HG03060 (cell line): Measurements from ENCODE around the gene INIP.

Experiments used
- ATAC-seq: cut with Tn5 transposase; IDR thresholded peaks from one replicate; pipeline ENCODE4 v1.9.1; 2021; ENCODE audit warnings: low read depth, moderate number of reproducible peaks; ENCODE audit not compliant: unreplicated experiment

The INIP gene

DNA sequence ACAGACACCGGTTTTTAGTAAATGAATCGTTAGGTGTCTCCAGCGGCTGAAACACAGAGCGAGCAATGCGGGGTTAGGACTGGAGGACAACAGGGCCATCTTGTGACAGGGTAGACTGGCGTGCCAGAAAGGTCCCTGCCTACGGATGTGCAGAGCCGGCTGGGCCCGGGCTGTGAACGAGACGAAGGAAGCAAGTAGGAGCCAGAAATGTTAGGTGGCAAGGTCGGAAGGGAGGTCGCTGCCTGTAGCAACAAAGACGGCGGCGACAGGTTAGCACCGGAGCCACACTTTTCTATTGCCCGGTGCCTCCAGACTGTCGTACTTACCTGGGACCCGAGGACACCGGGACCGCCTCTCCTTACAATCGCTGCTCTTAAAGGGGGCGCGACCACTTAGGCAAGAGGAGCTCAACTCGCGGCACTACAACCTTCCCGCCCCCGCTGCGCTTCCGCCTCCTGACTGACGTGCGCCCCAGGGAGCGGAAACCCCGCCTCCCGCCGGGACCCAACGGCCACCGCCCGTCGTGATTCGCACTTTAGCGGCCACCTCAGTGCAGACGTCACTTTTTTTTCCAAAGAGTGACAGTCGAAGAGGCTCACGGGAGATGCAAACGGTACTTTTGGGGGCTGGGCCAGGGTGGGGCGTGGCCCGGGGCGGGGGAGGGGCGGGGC lies at the start of gene INIP:
INIP (minus strand) TSS at position 457 of the 671 bp plus-strand sequence. CDS start 1,632 bp downstream, outside the sequence.
- peak; percentile 80 for ATAC-seq

- ATAC-seq: no peak
Measured at GRCh38 chr9:112765281-112765680, 47.4 kb upstream of the INIP start.

GRCh38 chr9:112764837-112765236 lies 46.9 kb upstream of the INIP start:
- ATAC-seq: no peak

- no peak for ATAC-seq
Measured at GRCh38 chr9:112764344-112764743, 46.4 kb upstream of the INIP start.

GRCh38 chr9:112762726-112763518 lies 45.0 kb upstream of the INIP start:
- ATAC-seq: no peak

DNA sequence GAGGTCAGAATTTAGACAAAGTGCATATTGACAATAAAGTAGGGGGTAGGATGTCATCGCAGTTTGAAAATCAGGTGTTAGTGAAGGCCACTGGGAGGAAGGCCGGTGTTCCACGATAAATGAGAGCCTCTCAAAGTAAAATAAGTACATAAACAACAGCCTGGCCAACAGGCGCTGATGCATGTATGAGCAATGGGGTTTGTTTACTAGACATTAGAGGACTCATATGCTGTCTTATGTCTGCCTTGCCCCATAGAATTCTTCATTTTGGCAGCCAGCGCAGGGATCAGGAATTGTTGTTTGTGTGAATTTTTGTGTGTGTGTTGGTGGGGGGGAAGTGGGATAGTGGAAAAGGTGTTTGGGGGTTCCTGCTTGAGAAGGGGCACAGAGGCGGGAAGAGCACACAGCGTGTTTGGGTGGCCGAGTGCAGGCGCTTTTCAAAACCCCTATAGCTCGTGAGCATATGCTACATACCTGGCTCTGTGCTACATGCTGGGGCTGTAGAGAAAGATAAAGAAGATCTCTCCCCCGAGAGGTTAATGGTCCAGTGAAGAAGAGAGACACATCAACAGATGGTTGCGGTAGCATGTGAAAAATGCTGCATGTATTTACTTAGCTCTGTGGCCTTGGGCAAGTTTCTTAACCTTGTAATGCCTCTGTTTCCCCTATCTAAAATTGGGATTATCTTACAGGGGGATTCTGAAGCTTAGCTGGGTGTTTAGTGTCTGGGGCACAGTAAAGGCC lies 44.2 kb upstream of the INIP start:
- ATAC-seq: no peak

DNA sequence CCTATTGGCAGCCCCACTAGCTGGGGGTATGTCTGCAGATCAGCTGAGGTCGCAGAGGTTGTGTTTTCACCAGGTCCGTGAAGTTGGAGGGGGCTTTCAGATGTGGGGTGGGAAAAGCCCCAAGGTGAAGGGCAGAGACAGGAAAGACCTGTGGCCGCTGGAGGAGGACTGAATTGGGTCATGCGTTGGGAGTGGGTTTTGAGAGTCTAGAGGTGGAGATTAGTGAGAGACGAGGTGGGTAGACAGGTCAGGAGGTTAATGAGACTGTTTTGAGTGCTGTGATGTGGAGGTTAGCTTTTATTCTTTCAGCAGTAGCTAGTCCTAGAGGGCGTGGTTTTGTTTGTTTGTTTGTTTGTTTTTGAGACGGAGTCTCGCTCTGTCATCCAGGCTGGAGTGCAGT lies 42.9 kb upstream of the INIP start:
- ATAC-seq: no peak

- ATAC-seq: no peak
Measured at GRCh38 chr9:112757940-112758339, 40.0 kb upstream of the INIP start.

DNA sequence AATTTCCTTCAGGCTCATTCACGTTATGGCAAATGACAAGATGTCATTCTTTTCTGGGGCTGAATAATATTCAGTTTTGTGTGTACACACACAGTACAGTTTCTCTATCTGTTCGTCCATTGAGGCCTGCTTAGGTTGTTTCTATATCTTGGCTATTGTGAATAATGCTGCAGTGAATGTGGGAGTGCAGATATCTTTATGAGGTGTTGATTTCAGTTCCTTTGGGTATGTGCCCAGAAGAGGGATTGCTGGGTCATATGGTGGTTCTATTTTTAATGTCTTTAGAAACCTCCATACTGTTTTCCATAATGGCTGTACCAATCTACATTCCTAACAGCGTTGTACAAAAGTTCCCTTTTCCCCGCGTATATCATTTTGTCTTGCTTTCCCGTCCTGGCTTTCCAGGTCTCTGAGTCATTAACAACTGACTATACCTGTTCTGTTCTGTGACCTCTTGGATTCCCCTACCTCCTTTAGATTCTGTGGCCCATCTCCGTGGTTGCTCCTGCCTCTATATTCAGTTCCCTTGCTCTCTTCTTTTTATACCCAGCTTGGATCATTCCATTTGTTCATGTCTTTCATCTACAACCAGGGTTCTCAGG lies 39.5 kb upstream of the INIP start:
- no peak for ATAC-seq

DNA sequence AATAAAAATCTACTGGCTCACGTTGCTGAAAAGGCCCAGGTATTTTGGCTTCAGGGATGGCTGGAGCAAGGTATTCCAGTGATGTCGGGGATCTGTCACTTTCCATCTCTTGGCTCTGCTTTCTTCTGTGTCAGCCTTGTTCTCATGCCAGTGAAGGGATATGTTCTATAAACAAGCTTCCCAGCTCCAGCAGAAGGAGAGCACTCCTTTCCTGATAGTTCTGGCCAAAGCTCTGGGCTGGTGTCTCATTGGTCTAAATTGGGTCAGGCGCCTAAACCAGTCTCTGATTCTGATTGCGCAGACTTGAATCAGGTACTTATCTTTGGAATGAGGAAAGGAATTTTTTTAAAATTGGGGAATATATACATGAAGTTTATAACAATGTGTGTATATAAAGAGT lies 37.8 kb upstream of the INIP start:
- no peak for ATAC-seq

DNA sequence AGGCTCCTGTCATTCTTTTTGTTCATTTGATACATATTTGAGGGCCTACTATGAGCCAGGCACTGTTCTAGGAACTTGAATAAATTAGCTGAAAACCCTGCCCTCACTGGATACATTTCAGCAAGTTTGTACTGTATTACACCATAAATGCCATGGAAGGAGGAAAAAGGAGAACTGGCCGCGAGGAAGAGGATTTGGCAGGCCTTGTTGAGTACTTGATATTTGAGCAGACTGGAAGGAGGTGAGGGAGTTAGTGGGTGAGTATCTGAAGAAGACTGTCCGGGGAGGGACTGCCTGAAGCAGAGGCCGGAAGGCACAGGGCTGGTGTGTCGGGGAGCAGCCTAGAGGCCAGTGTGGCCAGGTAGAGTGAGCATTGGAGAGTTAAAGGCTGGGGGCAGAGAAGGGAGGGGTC lies 37.1 kb upstream of the INIP start:
- ATAC-seq: no peak

DNA sequence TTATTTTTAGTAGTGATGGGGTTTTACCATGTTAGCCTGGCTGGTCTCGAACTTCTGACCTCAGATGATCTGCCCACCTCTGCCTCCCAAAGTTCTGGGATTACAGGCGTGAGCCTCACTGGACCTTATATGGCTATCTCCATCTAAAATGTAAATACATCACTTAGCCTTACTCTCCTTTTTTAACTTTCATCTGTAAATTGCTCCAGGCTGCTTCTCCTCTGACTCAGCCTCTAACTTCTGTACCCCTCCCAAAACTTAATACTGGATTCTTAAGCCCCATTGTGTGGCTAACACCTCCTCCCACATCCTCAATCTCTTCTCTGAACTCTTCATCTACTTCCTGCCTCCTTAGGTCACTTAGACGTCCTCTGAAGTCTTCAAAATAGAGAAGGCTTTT lies 36.7 kb upstream of the INIP start:
- no peak for ATAC-seq

- ATAC-seq: no peak
Measured at GRCh38 chr9:112753725-112754124, 35.8 kb upstream of the INIP start.

- ATAC-seq: no peak
Measured at GRCh38 chr9:112752334-112753125, 34.6 kb upstream of the INIP start.

GRCh38 chr9:112751056-112751795 lies 33.3 kb upstream of the INIP start:
- ATAC-seq: no peak

- no peak for ATAC-seq
Measured at GRCh38 chr9:112750764-112751055, 32.8 kb upstream of the INIP start.

DNA sequence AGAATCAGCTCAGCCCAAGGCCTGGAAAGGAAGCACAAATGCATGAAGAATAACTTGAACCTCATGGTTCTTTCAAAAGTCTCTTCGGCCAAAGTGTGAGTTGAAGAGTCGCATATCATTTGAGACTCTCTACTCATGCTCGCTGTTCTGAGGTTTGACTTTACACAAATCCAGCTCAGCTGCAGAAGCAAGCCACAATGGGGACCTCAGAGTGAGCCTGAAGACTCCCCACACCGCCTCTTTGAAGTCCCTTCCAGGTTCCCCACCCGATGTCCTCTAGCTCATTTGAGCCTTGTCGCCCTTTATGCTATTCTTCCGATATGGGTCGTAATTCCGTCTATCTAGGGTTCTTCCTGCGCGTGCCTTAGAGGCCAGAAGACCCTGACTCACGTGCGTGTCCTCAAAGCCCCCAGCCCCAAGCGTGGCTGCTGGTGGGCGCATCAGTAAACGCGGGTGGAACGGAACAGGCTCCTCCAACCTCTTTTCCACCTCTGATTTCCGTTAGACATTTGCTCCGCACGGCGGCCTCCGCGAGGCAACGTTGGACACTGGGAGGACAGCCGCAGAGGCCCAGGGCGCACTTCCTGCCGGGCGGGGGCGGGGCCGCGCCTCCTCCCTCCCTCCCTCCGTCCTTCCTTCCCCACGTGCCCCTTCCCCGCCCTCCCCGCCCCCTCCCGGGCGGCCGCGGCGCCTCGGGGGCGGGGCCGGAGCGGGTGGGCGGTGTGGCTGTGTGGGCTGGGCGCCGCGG lies 32.3 kb upstream of the INIP start, which contains the start of gene SNX30:
SNX30 (plus strand) TSS at position 745 of the 748 bp plus-strand sequence. CDS start 242 bp downstream, outside the sequence.
- peak; percentile 32 for ATAC-seq

GRCh38 chr9:112747094-112747493 lies 29.2 kb upstream of the INIP start:
- no peak for ATAC-seq

DNA sequence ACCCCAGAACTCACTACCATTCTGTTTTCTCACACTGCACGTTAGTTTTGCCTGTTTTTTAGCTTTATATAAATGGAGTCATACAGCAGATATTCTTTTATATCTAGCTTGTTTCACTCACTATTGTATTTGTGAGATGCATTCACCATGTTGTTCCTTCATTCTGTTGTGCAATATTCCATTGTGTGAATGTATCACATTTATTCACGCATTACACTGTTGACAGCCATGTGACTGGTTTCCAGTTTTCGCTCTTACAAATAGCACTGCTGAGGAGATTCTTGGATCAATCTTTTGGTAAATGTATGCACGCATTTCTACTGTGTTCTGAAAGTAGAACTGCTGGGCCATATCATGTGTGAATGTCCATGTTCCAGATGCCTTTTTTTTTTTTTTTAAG lies 26.3 kb upstream of the INIP start:
- no peak for ATAC-seq
